H1 (cell line): ENCODE measurements around the gene P4HA1. TPM values are rescaled to one million over a fixed set of nuclear protein-coding genes. Genes with fewer than 3 reads are reported as not detected.

ENCODE experiments used
- CTCF ChIA-PET: fragments of 300-600 bp; sonication (Branson Sonifier 250); formaldehyde crosslinking; loops from one replicate; lab custom pipeline; 2021; ENCODE audit not compliant: partially characterized antibody; lab: Charles Lee
- POLR2A ChIA-PET: fragments of 300-600 bp; sonication (Branson Sonifier 250); formaldehyde crosslinking; loops from one replicate; lab custom pipeline; 2021; ENCODE audit warnings: inconsistent platforms; ENCODE audit not compliant: partially characterized antibody; lab: Charles Lee
- DNase-seq, 2 experiments: peaks; one replicate each; pipeline versions ENCODE4 v3.0.0 to v3.0.0-alpha.2; 2010 to 2022; ENCODE audit warnings: low spot score in 2 of 2, low read depth in 1 of 2, mixed read lengths in 1 of 2
- FAIRE-seq: peaks from 2 replicates; lab custom pipeline; 2011; peaks lifted over from hg19 to GRCh38; lab: Jason Lieb, UNC
- H2AFZ ChIP-seq: 2 replicates; pipeline ENCODE4 v1.8.1; 2012; ENCODE audit warnings: low read length, inconsistent platforms
- H2AK5ac ChIP-seq: 2 replicates; pipeline ENCODE4 v1.6.1; 2013; ENCODE audit warnings: low read depth, low read length
- H2BK120ac ChIP-seq: replicated peaks from 2 replicates; pipeline ENCODE3; 2013; ENCODE audit warnings: low read depth, low read length, inconsistent platforms
- H2BK12ac ChIP-seq: 2 replicates; pipeline ENCODE4 v1.6.1; 2013; ENCODE audit warnings: low read depth, low read length
- H2BK15ac ChIP-seq: 2 replicates; pipeline ENCODE4 v1.6.1; 2013; ENCODE audit warnings: low read length
- H2BK20ac ChIP-seq: 2 replicates; pipeline ENCODE4 v1.6.1; 2013; ENCODE audit warnings: low read length
- H2BK5ac ChIP-seq: 2 replicates; pipeline ENCODE4 v1.6.1; 2013; ENCODE audit warnings: low read depth, low read length
- H3K14ac ChIP-seq: 2 replicates; pipeline ENCODE4 v1.6.1; 2013; ENCODE audit warnings: inconsistent platforms; ENCODE audit not compliant: insufficient read length
- H3K18ac ChIP-seq: 2 replicates; pipeline ENCODE4 v1.6.1; 2013; ENCODE audit warnings: low read length; ENCODE audit errors: extremely low read depth
- H3K23ac ChIP-seq: 2 replicates; pipeline ENCODE4 v1.6.1; 2013; ENCODE audit warnings: inconsistent platforms; ENCODE audit not compliant: insufficient read length
- H3K23me2 ChIP-seq: 2 replicates; pipeline ENCODE4 v1.6.1; 2013; ENCODE audit warnings: low read depth, low read length
- H3K27ac ChIP-seq: 2 replicates; pipeline ENCODE4 v1.6.1; 2011; ENCODE audit warnings: low read depth, low read length, inconsistent platforms
- H3K27me3 ChIP-seq, 4 experiments: replicated peaks in 1 of 4; 1 replicate in 1 of 4; 2 replicates in 3 of 4; pipeline versions ENCODE4 v1.6.1 to v1.8.1; 2011 to 2013; ENCODE audit warnings: low read length in 3 of 4, mild to moderate bottlenecking in 3 of 4, inconsistent platforms in 2 of 4, mixed read lengths in 2 of 4, moderate library complexity in 1 of 4; ENCODE audit not compliant: control insufficient read depth in 3 of 4, insufficient read depth in 3 of 4; ENCODE audit errors: extremely low read depth in 1 of 4
- H3K36me3 ChIP-seq, 4 experiments: 2 replicates each; pipeline versions ENCODE4 v1.6.1 to v1.8.1; 2011 to 2013; ENCODE audit warnings: mild to moderate bottlenecking in 4 of 4, low read length in 3 of 4, moderate library complexity in 2 of 4, control low read depth in 1 of 4, inconsistent platforms in 1 of 4; ENCODE audit not compliant: insufficient read depth in 4 of 4, control insufficient read depth in 2 of 4
- H3K4ac ChIP-seq: replicated peaks from 2 replicates; pipeline ENCODE3; 2013; ENCODE audit warnings: low read length, low read depth, mixed read lengths, inconsistent platforms; ENCODE audit not compliant: insufficient read length
- H3K4me1 ChIP-seq, 4 experiments: replicated peaks in 1 of 4; 1 replicate in 1 of 4; 2 replicates in 3 of 4; pipeline versions ENCODE4 v1.6.1 to v1.8.1; 2011 to 2013; ENCODE audit warnings: low read length in 3 of 4, inconsistent platforms in 2 of 4, mixed read lengths in 1 of 4; ENCODE audit not compliant: insufficient read depth in 4 of 4, control insufficient read depth in 3 of 4
- H3K4me2 ChIP-seq, 2 experiments: 2 replicates each; pipeline versions ENCODE4 v1.6.1 to v1.8.1; 2011 to 2013; ENCODE audit warnings: low read depth in 2 of 2, low read length in 2 of 2, control low read depth in 1 of 2, inconsistent platforms in 1 of 2, mild to moderate bottlenecking in 1 of 2; ENCODE audit not compliant: insufficient read depth in 1 of 2
- H3K4me3 ChIP-seq, 4 experiments: fragments of 200-600, 300-600 bp in 1 of 4; sonication (generic), shearing (Covaris generic), sonication (Bioruptor Twin) in 1 of 4; 2 replicates each; pipeline versions ENCODE4 v1.5.1 to v1.8.1; 2011 to 2016; ENCODE audit warnings: low read length in 4 of 4, low read depth in 3 of 4, control low read depth in 2 of 4, inconsistent platforms in 2 of 4, mild to moderate bottlenecking in 2 of 4, mixed read lengths in 1 of 4, moderate library complexity in 1 of 4; ENCODE audit not compliant: insufficient read depth in 2 of 4; ENCODE audit errors: extremely low read depth in 1 of 4
- H3K56ac ChIP-seq: replicated peaks from 2 replicates; pipeline ENCODE3; 2013; ENCODE audit warnings: low read depth, mild to moderate bottlenecking, mixed read lengths, low read length, inconsistent platforms; ENCODE audit not compliant: insufficient read length
- H3K79me1 ChIP-seq: 2 replicates; pipeline ENCODE4 v1.6.1; 2013; ENCODE audit warnings: low read depth, low read length, control low read depth
- H3K79me2 ChIP-seq, 2 experiments: 2 replicates each; pipeline versions ENCODE4 v1.6.1 to v1.8.1; 2012 to 2013; ENCODE audit warnings: low read length in 2 of 2, mild to moderate bottlenecking in 2 of 2, inconsistent platforms in 1 of 2; ENCODE audit not compliant: insufficient read depth in 2 of 2, control insufficient read depth in 1 of 2
- H3K9ac ChIP-seq, 4 experiments: replicated peaks in 1 of 4; 1 replicate in 1 of 4; 2 replicates in 3 of 4; pipeline versions ENCODE4 v1.6.1 to v1.8.1; 2011 to 2013; ENCODE audit warnings: low read depth in 3 of 4, low read length in 3 of 4, control low read depth in 2 of 4, mild to moderate bottlenecking in 2 of 4, moderate library complexity in 2 of 4, inconsistent platforms in 1 of 4; ENCODE audit errors: extremely low read depth in 1 of 4
- H3K9me3 ChIP-seq, 2 experiments: 2 replicates each; pipeline versions ENCODE4 v1.6.1 to v1.8.1; 2012 to 2013; ENCODE audit warnings: mild to moderate bottlenecking in 2 of 2, moderate library complexity in 2 of 2, control low read depth in 1 of 2, inconsistent platforms in 1 of 2, low read depth in 1 of 2, low read length in 1 of 2, mixed read lengths in 1 of 2; ENCODE audit not compliant: insufficient read depth in 2 of 2
- H4K20me1 ChIP-seq, 2 experiments: replicated peaks in 1 of 2; 2 replicates each; pipeline versions ENCODE3 to v1.8.1; 2011 to 2013; ENCODE audit warnings: inconsistent platforms in 2 of 2, low read length in 2 of 2, mild to moderate bottlenecking in 1 of 2; ENCODE audit not compliant: insufficient read depth in 2 of 2, control insufficient read depth in 1 of 2
- H4K5ac ChIP-seq: 2 replicates; pipeline ENCODE4 v1.6.1; 2013; ENCODE audit warnings: low read length, low read depth, mixed read lengths, inconsistent platforms; ENCODE audit not compliant: insufficient read length
- H4K8ac ChIP-seq: 2 replicates; pipeline ENCODE4 v1.8.0; 2013; ENCODE audit warnings: mild to moderate bottlenecking, moderate library complexity, low read length, inconsistent platforms; ENCODE audit not compliant: insufficient read depth; ENCODE audit errors: extremely low read depth
- H4K91ac ChIP-seq: replicated peaks from 2 replicates; pipeline ENCODE3; 2013; ENCODE audit warnings: low read length, mixed read lengths, inconsistent platforms; ENCODE audit not compliant: insufficient read length
- CTBP2 ChIP-seq: IDR thresholded peaks from 2 replicates; pipeline ENCODE4 v1.7.0; 2011; ENCODE audit warnings: borderline replicate concordance, mild to moderate bottlenecking, moderate library complexity, mixed read lengths, low read length; ENCODE audit not compliant: insufficient read depth, insufficient read length
- EZH2 ChIP-seq: fragments of 200-600 bp; sonication (generic); IDR thresholded peaks from 2 replicates; pipeline ENCODE4 v1.7.1; 2012; ENCODE audit warnings: low read depth, mild to moderate bottlenecking, moderate library complexity, low read length, inconsistent platforms; ENCODE audit not compliant: severe bottlenecking
- MAFK ChIP-seq: IDR thresholded peaks from 2 replicates; pipeline ENCODE4 v1.6.1; 2012; ENCODE audit warnings: low read depth, mild to moderate bottlenecking, improper control_type of control experiment, low read length
- POLR2AphosphoS5 ChIP-seq: IDR thresholded peaks from 2 replicates; pipeline ENCODE4 v1.6.1; 2011; ENCODE audit warnings: low read depth, low read length
- POU5F1 ChIP-seq: IDR thresholded peaks from 2 replicates; pipeline ENCODE4 v1.6.1; 2011; ENCODE audit warnings: low read depth, mild to moderate bottlenecking, low read length, moderate library complexity
- RNF2 ChIP-seq: fragments of 200-900, 300-1000 bp; sonication (generic); IDR thresholded peaks from 2 replicates; pipeline ENCODE4 v1.7.1; 2016; ENCODE audit warnings: borderline replicate concordance, low read depth, mild to moderate bottlenecking, antibody characterized with exemption, low read length; ENCODE audit not compliant: poor library complexity, severe bottlenecking; ENCODE audit errors: missing control alignments
- RXRA ChIP-seq: IDR thresholded peaks from 2 replicates; pipeline ENCODE4 v1.6.1; 2011; ENCODE audit warnings: low read depth, mild to moderate bottlenecking, low read length, moderate library complexity; ENCODE audit not compliant: insufficient read depth
- SAP30 ChIP-seq: fragments of 300-600 bp; sonication (generic); IDR thresholded peaks from 2 replicates; pipeline ENCODE4 v1.7.1; 2012; ENCODE audit warnings: low read length, moderate library complexity, mild to moderate bottlenecking, inconsistent platforms; ENCODE audit not compliant: insufficient read depth, insufficient replicate concordance
- TAF7 ChIP-seq: optimal IDR thresholded peaks from 2 replicates; pipeline ENCODE3; 2011; ENCODE audit warnings: low read depth, mild to moderate bottlenecking, inconsistent platforms, low read length, moderate library complexity, borderline replicate concordance
- TCF12 ChIP-seq: IDR thresholded peaks from 2 replicates; pipeline ENCODE4 v1.6.1; 2011; ENCODE audit warnings: low read depth, mild to moderate bottlenecking, low read length
- TEAD4 ChIP-seq: IDR thresholded peaks from 2 replicates; pipeline ENCODE4 v1.6.1; 2012; ENCODE audit warnings: low read depth, low read length, inconsistent platforms, mixed read lengths
- WGBS, 2 experiments: shearing (Covaris generic) in 1 of 2; methylation state at CpG; one replicate each; pipeline versions ENCODE4 v1.1.6 to v1.1.7; 2013 to 2015; ENCODE audit warnings: low lambda C conversion rate in 2 of 2, mixed read lengths in 2 of 2, inconsistent platforms in 1 of 2, low coverage in 1 of 2, missing lambda C conversion rate in 1 of 2; ENCODE audit not compliant: insufficient replicate concordance in 2 of 2, insufficient coverage in 1 of 2, insufficient read length in 1 of 2; ENCODE audit errors: extremely low coverage in 1 of 2, missing lambda C conversion rate in 1 of 2; 5-methylcytosine and 5-hydroxymethylcytosine counted together
- polyA plus RNA-seq, 7 experiments: library from polyadenylated mRNA; depleted of rRNA in 3 of 7; stranded (reverse) in 5 of 7; unstranded in 2 of 7; fragments of >200 nt in 5 of 7; fragments of 200-250 nt in 2 of 7; gene quantifications; 1 replicate in 5 of 7; 2 replicates in 1 of 7; 4 replicates in 1 of 7; pipeline versions ENCODE4 v1.2.1 to v1.2.3, GENCODE V29; 2011 to 2013; ENCODE audit warnings: missing spikeins in 2 of 7, mixed read lengths in 2 of 7
- total RNA-seq: library from RNA; stranded (reverse); fragmentation: NEBNext Ultra II Directional; extraction: Animal tissue kit (Norgen Biotek cat#: 25700); gene quantifications from 2 replicates; pipeline ENCODE4 v1.2.1, GENCODE V29; 2021
- TF ChIP-seq, protein P1 (sequence below): IDR thresholded peaks from 2 replicates; pipeline ENCODE4 v1.6.1; 2011; ENCODE audit warnings: low read length, improper control_type of control experiment

The P4HA1 gene
- total and polyA plus RNA-seq, 2 of the 8 experiments (the other 6 are each of a cell fraction or from before 2014, with no cell fraction given), result 12.0 to 25.7 TPM

DNA sequence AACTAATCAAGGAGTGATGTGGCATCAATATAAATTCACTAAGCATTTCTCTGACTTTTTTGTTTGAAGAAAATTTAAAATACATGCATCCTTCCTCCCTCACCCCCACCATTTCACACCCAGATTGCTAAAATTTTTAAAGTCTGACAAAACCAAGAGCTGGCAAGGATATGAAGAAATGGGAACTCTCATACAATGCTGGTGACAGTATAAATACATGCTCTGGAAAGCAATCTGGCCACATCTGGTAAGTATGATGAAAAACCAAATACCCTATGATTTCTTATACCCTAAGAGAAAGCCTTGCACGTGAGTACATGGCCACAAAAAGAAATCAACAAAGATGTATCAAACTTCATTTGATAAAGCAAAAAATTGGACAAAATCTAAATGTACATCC lies 31.2 kb downstream of the P4HA1 start:
- H3K9ac ChIP-seq, result no peak overlapping the region
- no peak overlapping the region for H2BK15ac ChIP-seq
- H3K18ac ChIP-seq, result no peak overlapping the region
- H2AK5ac ChIP-seq, result no peak overlapping the region
- H3K56ac ChIP-seq, result no peak overlapping the region
- peaks cover 0 to 1% of the 10 kb centered on the region in 2 experiments for H4K20me1 ChIP-seq
- CTCF ChIA-PET, result interaction anchor here (0.6 to 1.1 kb wide), 2 partner anchors 19 to 26 kb away, joined by 3 read pairs; no protein-coding TSS in a partner anchor
- no peaks in the 10 kb centered on the region for H3K79me2 ChIP-seq
- no peak for DNase-seq
- POLR2A ChIA-PET, result interaction anchor here (1.5 kb wide), 1 partner anchor 15 kb away, joined by 5 read pairs; no protein-coding TSS in a partner anchor
- H3K27ac ChIP-seq, result no peak overlapping the region
- H4K5ac ChIP-seq, result no peak overlapping the region
- H3K23me2 ChIP-seq, result no peaks in the 10 kb centered on the region
- no peaks in the 10 kb centered on the region for H3K79me1 ChIP-seq
- no peak overlapping the region for H3K4me3 ChIP-seq
- no peak overlapping the region for H2BK5ac ChIP-seq
- H3K14ac ChIP-seq, result no peak overlapping the region
- H3K4me2 ChIP-seq, result no peak overlapping the region
- WGBS, 2 experiments, result 86% methylated on average over 1 of the region's 1 CpG; no CpG with 5 or more reads in 1 of the 2 experiments
- H2BK120ac ChIP-seq, result no peak overlapping the region
- no peak overlapping the region for H2BK12ac ChIP-seq
- peaks cover 0 to 8% (median 2%) of the 10 kb centered on the region in 4 experiments; a peak in 2 of 8 replicates for H3K36me3 ChIP-seq
- H3K23ac ChIP-seq, result no peak overlapping the region
- H3K4me1 ChIP-seq, result no peaks in the 10 kb centered on the region
- no peak overlapping the region for H4K91ac ChIP-seq
- H3K4ac ChIP-seq, result no peak overlapping the region
- H2AFZ ChIP-seq, result no peak overlapping the region
- no peak overlapping the region for H2BK20ac ChIP-seq
- no peaks in the 10 kb centered on the region for H3K27me3 ChIP-seq
- no peak for FAIRE-seq
- no peak overlapping the region for H4K8ac ChIP-seq
- no peaks in the 10 kb centered on the region for H3K9me3 ChIP-seq
- TF ChIP-seq POU5F1, result no peak
- TF ChIP-seq, protein P1, sequence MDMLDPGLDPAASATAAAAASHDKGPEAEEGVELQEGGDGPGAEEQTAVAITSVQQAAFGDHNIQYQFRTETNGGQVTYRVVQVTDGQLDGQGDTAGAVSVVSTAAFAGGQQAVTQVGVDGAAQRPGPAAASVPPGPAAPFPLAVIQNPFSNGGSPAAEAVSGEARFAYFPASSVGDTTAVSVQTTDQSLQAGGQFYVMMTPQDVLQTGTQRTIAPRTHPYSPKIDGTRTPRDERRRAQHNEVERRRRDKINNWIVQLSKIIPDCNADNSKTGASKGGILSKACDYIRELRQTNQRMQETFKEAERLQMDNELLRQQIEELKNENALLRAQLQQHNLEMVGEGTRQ, result no peak
- no peak for TF ChIP-seq RNF2
- TF ChIP-seq EZH2, result no peak
- no peak for TF ChIP-seq SAP30
- no peak for TF ChIP-seq MAFK
- TF ChIP-seq TEAD4, result no peak
- TF ChIP-seq POLR2AphosphoS5, result no peak
- no peak for TF ChIP-seq TCF12
- TF ChIP-seq RXRA, result no peak
- no peak for TF ChIP-seq CTBP2
- no peak for TF ChIP-seq TAF7
